HS-27A (cell line): ENCODE results near the gene CCDC88A.
A peak's percentile ranks its signal among the peaks of the same experiment; 100 is the strongest.
"Not testable (repeated sequence)": the region's sequence is repeated elsewhere in the genome, so short reads cannot be mapped to it uniquely, and the experiment has no call there.

Source experiments
- DNase-seq: peaks from one replicate; pipeline ENCODE4 v3.0.0-alpha.2; 2012; ENCODE audit warnings: low read depth, missing footprints

CCDC88A gene

DNA sequence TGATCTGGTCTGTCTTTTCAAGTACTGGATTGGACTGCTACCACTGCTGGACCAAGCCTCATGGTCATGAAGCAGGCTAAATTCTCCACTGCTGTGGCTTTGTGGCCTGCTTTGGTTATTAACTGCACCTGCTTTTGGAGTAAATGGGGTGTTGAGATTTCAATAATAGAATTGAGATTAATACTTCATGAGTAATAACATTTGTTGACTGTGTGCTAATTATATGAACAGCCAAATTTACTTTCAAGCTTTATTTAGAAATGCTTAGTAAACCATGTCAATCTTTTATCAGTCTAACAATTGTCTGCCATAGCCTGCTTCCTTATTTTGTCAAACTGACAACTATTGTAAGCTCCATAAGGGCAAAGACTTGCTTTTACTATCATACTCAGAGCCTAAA is 123.3 kb downstream of the CCDC88A start:
- no peak for DNase-seq

DNA sequence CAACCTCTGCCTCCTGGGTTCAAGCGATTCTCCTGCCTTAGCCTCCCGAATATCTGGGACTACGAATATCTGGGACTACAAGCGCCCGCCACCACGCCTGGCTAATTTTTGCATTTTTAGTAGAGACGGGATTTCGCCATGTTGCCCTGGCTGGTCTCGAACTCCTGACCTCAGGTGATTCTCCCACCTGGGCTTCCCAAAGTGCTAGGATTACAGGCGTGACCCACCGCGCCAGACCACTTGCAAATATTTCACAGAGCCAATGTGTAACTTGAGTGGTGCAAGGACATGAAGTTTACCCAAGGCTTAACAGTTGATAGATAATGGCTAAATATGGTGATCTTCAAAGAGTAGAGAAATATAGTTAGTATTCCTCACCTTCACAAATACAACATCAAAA is 136.6 kb downstream of the CCDC88A start:
- DNase-seq: no peak

DNA sequence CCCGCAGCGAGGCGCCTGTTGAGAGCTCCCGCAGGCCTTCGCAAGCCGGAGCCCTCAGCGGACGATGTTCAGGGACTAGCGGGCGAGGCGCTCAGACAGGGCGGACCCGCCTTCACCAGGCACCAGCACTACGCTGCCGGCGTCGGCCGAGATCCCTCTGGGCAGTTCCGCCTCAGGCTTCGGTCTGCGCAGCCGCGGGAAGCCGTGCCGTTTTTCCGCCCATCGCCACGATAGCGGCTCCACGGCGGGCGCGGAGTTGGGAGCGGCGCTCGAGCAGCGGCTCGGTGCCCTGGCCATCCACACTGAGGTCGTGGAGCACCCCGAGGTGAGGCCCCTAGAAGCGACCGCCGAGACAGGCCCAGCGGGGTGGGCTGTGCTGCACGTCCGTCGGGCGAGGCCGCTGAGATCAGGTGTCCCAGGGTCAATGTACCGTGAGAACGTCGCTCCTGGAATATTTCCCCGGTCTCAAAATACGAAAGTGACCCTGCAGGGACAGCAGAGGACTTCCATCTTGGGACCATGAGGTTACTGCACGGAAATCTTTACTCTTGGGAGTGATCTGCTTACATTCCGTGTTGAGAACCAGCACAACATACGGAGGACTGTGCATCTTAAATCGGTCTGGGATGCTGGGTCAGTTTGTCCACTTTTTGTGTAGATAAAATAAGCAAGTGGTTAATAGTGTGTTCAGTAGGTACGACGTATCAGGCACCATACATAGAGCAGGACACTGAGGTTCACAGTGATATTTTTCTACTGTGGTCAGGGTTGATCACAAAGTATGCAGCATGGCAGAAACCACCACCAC is 137.3 kb downstream of the CCDC88A start:
- DNase-seq: peak; percentile 38

DNA sequence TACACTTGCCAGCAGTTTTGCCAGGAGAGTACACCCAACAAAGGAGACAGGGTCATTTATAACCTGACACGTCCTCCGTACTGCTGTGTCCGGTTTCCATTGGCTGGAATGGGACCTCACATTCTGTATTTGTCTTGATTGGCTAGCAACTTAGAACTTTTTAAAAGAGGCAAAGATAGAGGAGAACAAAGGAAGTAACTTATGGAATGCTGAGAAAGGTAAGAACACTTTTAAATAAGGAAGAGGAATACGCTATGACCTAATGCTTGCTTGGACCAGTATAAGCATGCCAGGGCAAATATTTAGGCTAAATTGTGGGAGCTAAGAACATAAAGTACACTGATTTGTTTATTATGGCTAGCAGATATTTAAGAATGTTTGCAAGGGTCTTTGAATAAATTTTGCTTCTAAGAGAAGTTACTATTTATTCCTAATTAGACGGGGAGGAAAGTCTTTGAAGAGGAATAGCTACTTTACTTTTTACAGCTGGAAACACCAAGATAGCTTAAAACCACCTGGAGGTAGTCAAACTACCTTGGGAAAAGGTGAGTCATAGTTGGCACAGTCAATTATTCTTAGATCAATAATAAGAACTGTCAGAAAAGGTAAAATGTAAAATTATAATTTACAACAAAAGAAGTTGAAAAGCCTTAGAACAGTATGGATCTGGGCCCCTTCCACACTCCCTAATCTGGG is 138.7 kb downstream of the CCDC88A start:
- DNase-seq: not testable (repeated sequence)

DNA sequence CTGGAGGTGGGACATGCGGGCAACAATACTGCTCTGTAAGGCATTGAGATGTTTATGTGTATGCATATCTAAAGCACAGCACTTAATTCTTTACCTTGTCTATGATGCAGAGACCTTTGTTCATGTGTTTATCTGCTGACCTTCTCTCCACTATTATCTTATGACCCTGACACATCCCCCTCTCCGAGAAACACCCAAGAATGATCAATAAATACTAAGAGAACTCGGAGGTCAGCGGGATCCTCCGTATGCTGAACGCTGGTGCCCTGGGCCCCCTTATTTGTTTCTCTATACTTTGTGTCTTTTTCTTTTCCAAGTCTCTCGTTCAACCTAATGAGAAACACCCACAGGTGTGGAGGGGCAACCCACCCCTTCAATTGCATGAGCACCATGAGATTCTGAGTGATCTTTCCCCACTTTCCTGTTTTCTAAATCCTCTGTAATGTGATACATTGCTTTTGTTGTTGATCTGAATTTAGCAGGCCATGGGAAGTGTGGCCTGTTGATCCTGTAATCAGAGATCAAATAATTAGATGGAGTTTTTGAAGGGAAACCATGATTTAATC is 139.7 kb downstream of the CCDC88A start:
- not testable (repeated sequence) for DNase-seq

DNA sequence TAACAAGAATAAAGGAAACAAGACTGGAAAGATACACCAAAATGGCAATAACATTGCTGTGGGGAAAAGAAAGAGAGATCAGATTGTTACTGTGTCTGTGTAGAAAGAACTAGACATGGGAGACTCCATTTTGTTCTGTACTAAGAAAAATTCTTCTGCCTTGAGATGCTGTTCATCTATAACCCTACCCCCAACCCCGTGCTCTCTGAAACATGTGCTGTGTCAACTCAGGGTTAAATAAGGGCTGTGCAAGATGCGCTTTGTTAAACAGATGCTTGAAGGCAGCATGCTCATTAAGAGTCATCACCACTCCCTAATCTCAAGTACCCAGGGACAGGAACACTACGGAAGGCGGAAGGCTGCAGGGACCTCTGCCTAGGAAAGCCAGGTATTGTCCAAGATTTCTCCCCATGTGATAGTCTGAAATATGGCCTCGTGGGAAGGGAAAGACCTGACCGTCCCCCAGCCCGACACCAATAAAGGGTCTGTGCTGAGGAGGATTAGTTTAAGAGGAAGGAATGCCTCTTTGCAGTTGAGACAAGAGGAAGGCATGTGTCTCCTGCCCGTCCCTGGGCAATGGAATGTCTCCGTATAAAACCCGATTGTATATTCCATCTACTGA is 140.3 kb downstream of the CCDC88A start:
- DNase-seq: not testable (repeated sequence)

DNA sequence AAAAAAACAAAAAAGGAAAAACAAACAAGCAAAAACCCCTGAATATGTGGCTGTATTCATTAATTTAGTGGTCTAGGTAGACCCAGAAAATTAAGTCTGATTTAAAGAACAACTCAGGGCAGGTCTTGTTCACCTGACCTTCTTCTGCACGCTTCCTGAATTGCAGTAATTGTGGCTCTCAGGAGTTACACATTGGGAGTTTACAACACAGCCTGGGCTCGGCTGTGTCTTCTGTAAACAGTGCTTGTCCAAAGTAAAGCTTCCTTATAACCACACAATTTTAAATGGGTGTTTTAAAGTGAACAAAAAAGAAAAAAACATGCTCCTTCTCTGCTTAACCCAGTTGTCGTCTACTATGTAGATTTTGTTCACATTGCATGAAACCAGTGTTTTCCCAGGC is 142.3 kb downstream of the CCDC88A start:
- DNase-seq: no peak

DNA sequence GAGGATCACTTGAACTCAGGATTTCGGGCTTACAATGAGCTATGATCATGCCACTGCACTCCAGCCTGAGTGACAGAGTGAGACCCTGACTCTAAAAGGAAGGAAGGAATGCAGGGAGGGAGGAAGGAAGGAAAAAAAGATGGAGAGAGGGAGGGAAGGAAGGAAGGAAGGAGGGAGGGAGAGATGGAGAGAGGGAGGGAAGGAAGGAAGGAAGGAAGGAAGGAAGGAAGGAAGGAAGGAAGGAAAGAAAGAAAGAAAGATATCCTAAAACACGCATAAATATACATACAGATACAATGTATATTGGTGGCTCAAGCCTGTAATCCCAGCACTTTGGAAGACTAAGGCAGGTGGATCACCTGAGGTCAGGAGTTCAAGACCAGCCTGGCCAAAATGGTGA is 145.3 kb downstream of the CCDC88A start:
- DNase-seq: not testable (repeated sequence)

DNA sequence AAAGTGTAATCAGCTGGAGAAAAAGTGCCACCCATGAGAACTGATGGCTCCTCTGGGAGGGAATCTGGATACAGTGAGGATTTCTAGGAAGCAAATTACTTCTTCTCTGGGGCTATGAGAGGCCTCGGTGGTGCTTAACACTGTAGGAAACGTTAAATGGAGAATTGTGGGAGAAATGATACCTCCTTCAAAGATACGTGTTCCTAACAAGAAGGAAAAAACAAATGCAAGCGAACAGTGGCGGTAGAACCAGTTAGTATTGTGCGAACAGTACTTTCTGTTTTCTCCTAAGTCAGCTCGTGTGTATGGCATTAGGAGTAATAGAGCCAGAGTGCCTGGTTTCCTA is 150.0 kb downstream of the CCDC88A start:
- DNase-seq: no peak

DNA sequence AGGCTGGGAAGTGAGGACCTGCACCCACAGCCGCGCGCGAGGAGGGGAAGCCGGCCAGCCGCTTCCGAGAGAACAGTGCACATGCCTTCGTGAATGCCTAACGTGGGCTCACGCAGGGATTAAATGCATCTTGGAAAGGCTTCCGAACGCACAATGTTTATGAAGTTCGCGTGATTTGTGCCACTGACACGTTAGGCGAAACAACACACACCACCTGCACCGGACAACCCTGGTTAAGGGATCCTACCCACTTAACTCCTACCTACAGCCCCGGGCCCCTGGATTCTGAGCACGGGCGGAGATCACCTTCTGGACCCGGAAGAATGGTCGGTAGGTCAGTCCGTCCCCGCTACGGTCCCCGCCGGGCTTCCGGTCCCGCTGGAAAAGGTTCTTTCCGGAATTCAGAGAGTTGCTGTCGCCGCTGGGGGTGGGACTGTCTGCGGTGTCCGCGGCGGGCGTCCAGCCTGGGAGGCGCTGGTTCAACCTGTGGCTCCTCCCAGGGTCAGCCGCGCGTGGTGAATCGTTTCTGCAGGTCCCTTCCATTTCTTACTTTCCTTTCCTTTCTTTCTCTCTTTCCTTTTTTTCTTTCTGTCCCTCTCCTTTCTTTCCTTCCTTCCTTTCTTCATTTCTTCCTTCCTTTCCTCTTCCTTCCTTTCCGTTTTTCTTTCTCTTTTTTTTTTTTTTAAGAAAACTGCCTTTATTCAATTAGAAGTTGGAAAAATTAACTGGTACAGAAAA is 150.6 kb downstream of the CCDC88A start, which contains the start of gene MTIF2:
TSS of gene MTIF2 (minus strand) at position 325 of the 738 bp plus-strand sequence. CDS start 5,373 bp downstream, outside the sequence.
- DNase-seq: peak; percentile 83

DNA sequence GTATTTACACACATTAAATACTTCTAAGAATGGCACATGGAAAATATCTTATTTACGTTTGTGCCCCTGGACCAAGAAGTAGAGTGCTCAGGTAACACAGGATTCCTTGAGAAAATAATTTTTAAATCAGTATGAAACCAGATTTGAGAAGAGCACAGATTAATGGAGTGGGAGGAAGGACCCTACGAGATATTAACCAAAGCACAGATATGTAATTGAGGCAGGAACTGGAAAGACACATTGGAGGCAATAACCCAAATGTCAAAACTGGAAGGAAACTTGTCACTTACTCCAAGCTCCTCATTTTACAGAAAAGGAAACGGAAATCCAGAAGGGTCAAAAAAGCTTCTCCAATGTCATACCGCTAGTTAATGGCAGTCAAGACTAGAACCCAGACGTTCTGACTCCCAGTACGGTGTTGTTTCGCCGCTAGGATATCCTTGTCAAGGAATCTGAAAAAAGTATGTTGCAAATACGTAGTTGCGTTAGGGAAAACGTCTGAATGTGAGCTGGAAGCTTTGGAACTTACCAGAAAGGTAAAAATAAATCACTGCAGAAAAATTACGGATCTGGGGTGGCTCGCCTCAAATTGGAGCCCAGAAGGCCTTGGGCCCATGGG is 151.3 kb downstream of the CCDC88A start:
- DNase-seq: no peak

DNA sequence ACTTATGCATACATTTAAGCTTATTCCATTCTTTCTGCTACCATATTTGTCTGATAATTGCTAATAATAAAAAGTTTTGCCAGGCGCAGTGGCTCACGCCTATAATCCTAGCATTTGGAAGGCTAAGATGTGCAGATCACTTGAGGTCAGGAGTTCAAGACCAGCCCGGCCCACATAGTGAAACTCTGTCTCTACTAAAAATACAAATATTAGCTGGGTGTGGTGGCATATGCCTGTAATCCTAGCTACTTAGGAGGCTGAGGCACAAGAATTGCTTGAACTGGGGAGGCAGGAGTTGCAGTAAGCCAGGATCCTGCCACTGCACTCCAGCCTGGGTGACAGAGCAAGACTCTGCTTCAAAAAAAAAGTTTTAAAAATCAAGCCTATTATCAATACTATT is 160.1 kb downstream of the CCDC88A start:
- not testable (repeated sequence) for DNase-seq

DNA sequence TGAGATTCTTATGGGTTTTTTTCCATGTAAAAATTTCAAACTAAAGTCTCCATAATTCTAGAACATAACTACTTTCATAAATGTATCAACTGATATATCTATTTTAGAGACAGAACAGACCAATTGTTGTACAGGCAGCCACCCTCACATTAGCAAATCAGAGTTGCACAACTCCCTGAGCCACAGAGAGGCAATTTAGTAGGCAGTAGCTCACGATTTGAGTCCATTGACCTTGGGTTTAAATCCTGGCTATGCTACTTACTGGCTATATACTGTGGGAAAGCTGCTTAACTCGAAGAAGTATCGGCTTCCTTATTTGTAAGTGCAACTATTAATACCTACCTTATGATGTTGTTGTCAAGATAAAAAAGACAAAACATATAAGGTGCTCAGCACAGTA is 166.8 kb downstream of the CCDC88A start:
- no peak for DNase-seq

DNA sequence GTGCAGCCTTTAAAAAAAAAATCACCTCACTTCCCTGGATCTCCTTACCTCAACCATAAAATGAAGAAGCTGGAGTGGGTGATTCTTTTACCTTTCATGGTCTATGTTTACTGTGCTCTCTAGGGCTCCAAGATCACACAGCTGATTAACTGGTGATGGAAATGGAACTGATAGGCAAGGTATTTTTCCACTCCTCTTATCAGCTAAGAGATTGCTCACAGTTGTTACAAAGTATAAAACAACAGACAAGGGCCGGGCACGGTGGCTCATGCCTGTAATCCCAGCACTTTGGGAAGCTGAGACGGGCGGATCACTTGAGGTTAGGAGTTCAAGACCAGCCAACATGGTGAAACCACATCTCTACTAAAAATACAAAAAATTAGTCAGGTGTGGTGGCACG is 172.6 kb downstream of the CCDC88A start:
- DNase-seq: no peak

DNA sequence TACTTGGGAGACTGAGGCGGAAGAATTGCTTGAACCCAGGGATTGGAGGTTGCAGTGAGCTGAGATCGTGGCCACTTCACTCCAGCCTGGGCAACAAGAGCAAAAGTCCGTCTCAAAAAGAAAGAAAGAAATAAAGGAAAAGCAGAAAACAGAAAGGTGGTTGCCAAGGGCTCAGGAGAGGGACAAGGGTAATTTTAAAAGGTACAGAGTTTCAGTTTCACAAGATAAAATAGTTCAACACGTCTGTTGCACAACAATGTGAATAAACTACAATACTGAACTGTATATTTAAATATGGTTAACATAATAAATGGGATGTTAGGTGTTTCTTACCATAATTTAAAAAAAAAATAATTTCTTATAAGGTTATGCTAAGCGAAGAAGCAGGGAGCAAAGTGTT is 174.2 kb downstream of the CCDC88A start:
- no peak for DNase-seq

DNA sequence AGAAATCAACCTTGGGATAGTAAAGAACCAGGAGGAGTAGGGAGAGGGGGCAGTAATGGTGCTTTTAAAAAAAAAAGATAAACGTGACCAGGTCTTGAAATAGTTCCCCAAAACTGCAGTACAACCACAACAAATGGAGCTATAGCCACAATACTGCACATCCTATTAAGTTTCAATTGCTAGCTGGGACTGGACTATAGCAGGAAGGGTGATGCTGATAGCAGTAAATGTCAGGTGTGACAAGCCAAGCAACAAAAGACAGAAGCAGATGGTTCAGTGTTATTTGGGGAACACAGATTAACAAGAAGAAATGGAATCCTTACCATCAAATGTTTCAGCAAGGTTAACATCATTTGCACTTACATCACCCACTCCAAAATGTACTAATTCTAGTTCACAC is 177.0 kb downstream of the CCDC88A start:
- DNase-seq: no peak

DNA sequence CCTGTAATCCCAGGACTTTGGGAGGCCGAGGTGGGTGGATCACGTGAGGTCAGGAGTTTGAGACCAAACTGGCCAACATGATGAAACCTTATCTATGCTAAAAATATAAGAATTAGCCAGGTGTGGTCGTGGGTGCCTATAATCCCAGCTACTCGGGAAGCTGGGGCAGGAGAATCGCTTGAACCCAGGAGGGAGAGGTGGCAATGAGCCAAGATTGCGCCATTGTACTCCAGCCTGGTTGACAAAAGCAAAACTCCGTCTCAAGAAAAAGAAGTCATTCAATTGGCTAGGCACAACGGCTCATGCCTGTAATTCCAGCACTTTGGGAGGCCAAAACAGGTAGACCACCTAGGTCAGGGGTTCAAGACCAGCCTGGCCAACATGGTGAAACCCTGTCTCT is 178.1 kb downstream of the CCDC88A start:
- not testable (repeated sequence) for DNase-seq

DNA sequence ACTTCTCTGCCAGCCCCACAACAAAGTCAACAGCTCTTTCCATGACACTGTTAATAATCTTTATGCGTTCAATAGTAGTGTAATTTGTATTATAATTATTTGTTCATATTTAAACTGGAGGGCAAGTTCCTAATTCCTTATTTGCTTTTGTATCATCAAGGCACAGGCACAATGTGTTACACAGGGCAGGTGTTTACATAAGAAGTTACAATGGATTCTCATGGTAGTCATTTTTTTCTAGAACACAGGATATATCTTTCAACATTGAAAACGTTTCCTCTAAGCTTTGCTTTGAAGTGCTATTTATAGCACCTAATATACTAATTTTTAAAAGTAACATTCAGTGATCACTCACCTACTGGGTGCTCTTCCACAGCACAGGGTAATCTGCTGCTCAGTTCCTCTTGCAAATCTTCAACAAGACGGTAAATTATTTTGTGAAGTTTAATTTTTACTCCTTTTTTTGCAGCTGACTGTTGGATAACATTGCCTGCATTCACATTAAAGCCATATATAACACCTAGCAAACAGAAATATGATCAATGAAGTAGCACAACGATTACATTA is 179.9 kb downstream of the CCDC88A start:
- DNase-seq: no peak
